ENCODE data around the gene TXLNG. TPM values are rescaled to one million over a fixed set of nuclear protein-coding genes. Genes with fewer than 3 reads are reported as not detected.

The TXLNG gene
- total and polyA plus RNA-seq, 2 of the 13 experiments (the other 11 are each of a cell fraction or from before 2014, with no cell fraction given): 13.1 to 15.5 TPM

DNA sequence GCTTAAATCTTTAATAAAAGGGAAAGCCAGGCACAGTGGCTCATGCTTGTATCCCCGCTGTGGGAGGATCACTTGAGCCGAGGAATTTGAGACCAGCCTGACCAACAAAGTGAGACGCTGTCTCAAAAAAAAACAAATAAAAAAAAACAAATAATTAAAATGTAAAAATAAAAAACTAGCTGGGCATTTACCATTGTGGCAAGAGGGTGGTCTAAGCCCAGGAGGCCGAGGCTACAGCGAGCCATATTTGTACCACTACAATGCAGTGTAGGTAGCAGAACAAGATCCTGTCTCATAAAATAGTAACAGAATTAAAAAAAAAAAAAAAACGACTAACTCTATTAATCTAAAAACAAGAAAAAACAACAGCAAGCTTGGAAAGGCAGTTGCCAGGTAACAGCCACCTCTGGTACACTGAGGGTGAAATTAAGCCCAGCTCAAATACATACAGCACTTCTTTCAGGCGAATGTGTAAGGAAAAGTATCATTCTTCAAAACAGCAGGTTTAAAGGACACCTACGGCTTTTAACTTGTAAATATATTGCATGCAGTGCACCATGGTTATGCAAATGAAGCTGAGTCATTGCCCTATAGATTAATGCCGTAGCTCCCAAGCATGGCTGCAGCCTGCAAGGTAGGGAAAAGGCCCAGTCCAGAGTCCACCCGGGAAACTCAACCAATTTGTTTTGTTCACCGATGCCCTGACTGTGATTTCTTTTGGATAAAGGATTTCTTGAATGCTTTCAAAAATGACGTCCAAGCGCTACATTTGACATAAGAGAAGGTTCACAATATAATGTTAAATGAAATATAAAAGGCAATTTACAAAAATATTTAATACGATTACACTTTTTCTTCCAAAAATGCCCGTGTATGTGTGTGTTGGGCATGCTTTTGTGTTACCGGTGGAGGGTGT, 14.5 kb upstream of the TXLNG start (continued):
- peak; percentile 54; the same call in 1 of the 2 replicates for TF ChIP-seq TOE1 (CRISPR knock-in tag; IDR thresholded peaks at IDR 0.05)
- no peak for TF ChIP-seq ZNF792 (CRISPR knock-in tag; IDR thresholded peaks at IDR 0.05)
- TF ChIP-seq ZNF678 (CRISPR knock-in tag; IDR thresholded peaks at IDR 0.05): no peak
- TF ChIP-seq SNAI1 (CRISPR knock-in tag; IDR thresholded peaks at IDR 0.05; ENCODE audit: borderline replicate concordance): no peak
- TF ChIP-seq SP5 (CRISPR knock-in tag; IDR thresholded peaks at IDR 0.05; ENCODE audit: borderline replicate concordance, low read depth): no peak
- TF ChIP-seq ZNF44 (CRISPR knock-in tag; IDR thresholded peaks at IDR 0.05): no peak
- TF ChIP-seq ZSCAN30 (CRISPR knock-in tag; IDR thresholded peaks at IDR 0.05): no peak
- 0 out of 2 replicates have a peak, but pooled peaks have one; percentile 38 for TF ChIP-seq ZBTB20 (CRISPR knock-in tag; IDR thresholded peaks at IDR 0.05; ENCODE audit: borderline replicate concordance, low read depth)
- TF ChIP-seq CBX2 (IDR thresholded peaks at IDR 0.05; ENCODE audit: low read depth, low read length): no peak
- TF ChIP-seq CBX2 (CRISPR knock-in tag; IDR thresholded peaks at IDR 0.05; ENCODE audit: low read depth): no peak
- TF ChIP-seq, protein P1, sequence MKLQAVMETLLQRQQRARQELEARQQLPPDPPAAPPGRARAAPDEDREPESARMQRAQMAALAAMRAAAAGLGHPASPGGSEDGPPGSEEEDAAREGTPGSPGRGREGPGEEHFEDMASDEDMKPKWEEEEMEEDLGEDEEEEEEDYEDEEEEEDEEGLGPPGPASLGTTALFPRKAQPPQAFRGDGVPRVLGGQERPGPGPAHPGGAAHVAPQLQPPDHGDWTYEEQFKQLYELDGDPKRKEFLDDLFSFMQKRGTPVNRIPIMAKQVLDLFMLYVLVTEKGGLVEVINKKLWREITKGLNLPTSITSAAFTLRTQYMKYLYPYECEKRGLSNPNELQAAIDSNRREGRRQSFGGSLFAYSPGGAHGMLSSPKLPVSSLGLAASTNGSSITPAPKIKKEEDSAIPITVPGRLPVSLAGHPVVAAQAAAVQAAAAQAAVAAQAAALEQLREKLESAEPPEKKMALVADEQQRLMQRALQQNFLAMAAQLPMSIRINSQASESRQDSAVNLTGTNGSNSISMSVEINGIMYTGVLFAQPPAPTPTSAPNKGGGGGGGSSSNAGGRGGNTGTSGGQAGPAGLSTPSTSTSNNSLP (IDR thresholded peaks at IDR 0.05; ENCODE audit: low read depth, low read length): peak; percentile 61; the same call in 1 of the 2 replicates
- TF ChIP-seq, protein P2, sequence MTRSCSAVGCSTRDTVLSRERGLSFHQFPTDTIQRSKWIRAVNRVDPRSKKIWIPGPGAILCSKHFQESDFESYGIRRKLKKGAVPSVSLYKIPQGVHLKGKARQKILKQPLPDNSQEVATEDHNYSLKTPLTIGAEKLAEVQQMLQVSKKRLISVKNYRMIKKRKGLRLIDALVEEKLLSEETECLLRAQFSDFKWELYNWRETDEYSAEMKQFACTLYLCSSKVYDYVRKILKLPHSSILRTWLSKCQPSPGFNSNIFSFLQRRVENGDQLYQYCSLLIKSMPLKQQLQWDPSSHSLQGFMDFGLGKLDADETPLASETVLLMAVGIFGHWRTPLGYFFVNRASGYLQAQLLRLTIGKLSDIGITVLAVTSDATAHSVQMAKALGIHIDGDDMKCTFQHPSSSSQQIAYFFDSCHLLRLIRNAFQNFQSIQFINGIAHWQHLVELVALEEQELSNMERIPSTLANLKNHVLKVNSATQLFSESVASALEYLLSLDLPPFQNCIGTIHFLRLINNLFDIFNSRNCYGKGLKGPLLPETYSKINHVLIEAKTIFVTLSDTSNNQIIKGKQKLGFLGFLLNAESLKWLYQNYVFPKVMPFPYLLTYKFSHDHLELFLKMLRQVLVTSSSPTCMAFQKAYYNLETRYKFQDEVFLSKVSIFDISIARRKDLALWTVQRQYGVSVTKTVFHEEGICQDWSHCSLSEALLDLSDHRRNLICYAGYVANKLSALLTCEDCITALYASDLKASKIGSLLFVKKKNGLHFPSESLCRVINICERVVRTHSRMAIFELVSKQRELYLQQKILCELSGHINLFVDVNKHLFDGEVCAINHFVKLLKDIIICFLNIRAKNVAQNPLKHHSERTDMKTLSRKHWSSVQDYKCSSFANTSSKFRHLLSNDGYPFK (CRISPR knock-in tag; IDR thresholded peaks at IDR 0.05; ENCODE audit: borderline replicate concordance): no peak
- peak; percentile 89 for TF ChIP-seq FOSL2 (CRISPR knock-in tag; IDR thresholded peaks at IDR 0.05)
- TF ChIP-seq GTF2F1 (IDR thresholded peaks at IDR 0.05; ENCODE audit: low read length): peak; percentile 98
- TF ChIP-seq SKI (IDR thresholded peaks at IDR 0.05; ENCODE audit: partially characterized antibody): no peak
- peak; percentile 76 for TF ChIP-seq HNF4A (CRISPR knock-in tag; IDR thresholded peaks at IDR 0.05)
- no peak for TF ChIP-seq ZNF260 (CRISPR knock-in tag; IDR thresholded peaks at IDR 0.05; ENCODE audit: borderline replicate concordance, low read depth)
- 0 out of 2 replicates have a peak, but pooled peaks have one; percentile 33 for TF ChIP-seq NKX3-1 (CRISPR knock-in tag; IDR thresholded peaks at IDR 0.05)
- peak; percentile 51; the same call in 1 of the 2 replicates for TF ChIP-seq FOXJ3 (CRISPR knock-in tag; IDR thresholded peaks at IDR 0.05; ENCODE audit: borderline replicate concordance)
- TF ChIP-seq ZNF781 (CRISPR knock-in tag; IDR thresholded peaks at IDR 0.05; ENCODE audit: borderline replicate concordance, not compliant biosample characterization): no peak
- peak; percentile 37 for TF ChIP-seq HOXA3 (CRISPR knock-in tag; IDR thresholded peaks at IDR 0.05)
- no peak for TF ChIP-seq REXO4 (CRISPR knock-in tag; IDR thresholded peaks at IDR 0.05; ENCODE audit: borderline replicate concordance)
- no peak for TF ChIP-seq ZNF616 (CRISPR knock-in tag; IDR thresholded peaks at IDR 0.05; ENCODE audit: low read depth)
- no peak for TF ChIP-seq ERF (CRISPR knock-in tag; IDR thresholded peaks at IDR 0.05)
- TF ChIP-seq HOXA5 (CRISPR knock-in tag; IDR thresholded peaks at IDR 0.05): no peak
- TF ChIP-seq, protein P3, sequence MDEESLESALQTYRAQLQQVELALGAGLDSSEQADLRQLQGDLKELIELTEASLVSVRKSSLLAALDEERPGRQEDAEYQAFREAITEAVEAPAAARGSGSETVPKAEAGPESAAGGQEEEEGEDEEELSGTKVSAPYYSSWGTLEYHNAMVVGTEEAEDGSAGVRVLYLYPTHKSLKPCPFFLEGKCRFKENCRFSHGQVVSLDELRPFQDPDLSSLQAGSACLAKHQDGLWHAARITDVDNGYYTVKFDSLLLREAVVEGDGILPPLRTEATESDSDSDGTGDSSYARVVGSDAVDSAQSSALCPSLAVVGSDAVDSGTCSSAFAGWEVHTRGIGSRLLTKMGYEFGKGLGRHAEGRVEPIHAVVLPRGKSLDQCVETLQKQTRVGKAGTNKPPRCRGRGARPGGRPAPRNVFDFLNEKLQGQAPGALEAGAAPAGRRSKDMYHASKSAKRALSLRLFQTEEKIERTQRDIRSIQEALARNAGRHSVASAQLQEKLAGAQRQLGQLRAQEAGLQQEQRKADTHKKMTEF (CRISPR knock-in tag; IDR thresholded peaks at IDR 0.05): peak; percentile 65
